Fibroblast of lung (primary cell): Measurements from ENCODE around the gene ZC3H12A. TPM values are rescaled to one million over a fixed set of nuclear protein-coding genes. Genes with fewer than 3 reads are reported as not detected.

Experiments used
- DNase-seq, 2 donors: peaks; one replicate each; pipeline versions ENCODE4 v3.0.0 to v3.0.0-alpha.2; 2010; ENCODE audit warnings: low read depth in 2 of 2
- H2AFZ ChIP-seq: 2 replicates; pipeline ENCODE4 v1.5.1; 2012; ENCODE audit warnings: low read length, control low read depth, inconsistent platforms
- H3K27ac ChIP-seq: 2 replicates; pipeline ENCODE4 v1.5.1; 2011; ENCODE audit warnings: low read length, control low read depth; ENCODE audit not compliant: insufficient read depth
- H3K27me3 ChIP-seq: 2 replicates; pipeline ENCODE4 v1.5.1; 2011; ENCODE audit warnings: mild to moderate bottlenecking, low read length; ENCODE audit not compliant: control insufficient read depth, insufficient read depth
- H3K36me3 ChIP-seq: 2 replicates; pipeline ENCODE4 v1.5.1; 2011; ENCODE audit warnings: low read length; ENCODE audit not compliant: control insufficient read depth, insufficient read depth
- H3K4me1 ChIP-seq: 2 replicates; pipeline ENCODE4 v1.5.1; 2011; ENCODE audit warnings: low read length; ENCODE audit not compliant: control insufficient read depth, insufficient read depth; ENCODE audit errors: extremely low read depth
- H3K4me2 ChIP-seq: 2 replicates; pipeline ENCODE4 v1.5.1; 2011; ENCODE audit warnings: low read length, control low read depth; ENCODE audit not compliant: insufficient read depth; ENCODE audit errors: extremely low read depth
- H3K4me3 ChIP-seq, 4 experiments: fragments of 200-600 bp in 1 of 4; sonication (generic) in 1 of 4; replicated peaks in 1 of 4; 2 replicates each; pipeline ENCODE4 v1.5.1; 2011 to 2016; ENCODE audit warnings: low read length in 4 of 4, low read depth in 3 of 4, mild to moderate bottlenecking in 3 of 4, control low read depth in 2 of 4, inconsistent platforms in 1 of 4, mixed read lengths in 1 of 4; ENCODE audit not compliant: insufficient read depth in 1 of 4; ENCODE audit errors: control extremely low read depth in 1 of 4
- H3K79me2 ChIP-seq: 2 replicates; pipeline ENCODE4 v1.5.1; 2012; ENCODE audit warnings: mild to moderate bottlenecking, low read length, inconsistent platforms; ENCODE audit not compliant: control insufficient read depth, insufficient read depth
- H3K9ac ChIP-seq: 2 replicates; pipeline ENCODE4 v1.5.1; 2011; ENCODE audit warnings: mild to moderate bottlenecking, low read length, control low read depth; ENCODE audit not compliant: insufficient read depth
- H3K9me3 ChIP-seq: 2 replicates; pipeline ENCODE4 v1.5.1; 2012; ENCODE audit warnings: low read depth, low read length; ENCODE audit not compliant: control insufficient read depth, insufficient read depth
- H4K20me1 ChIP-seq: 2 replicates; pipeline ENCODE4 v1.5.1; 2011; ENCODE audit warnings: low read length; ENCODE audit not compliant: control insufficient read depth, insufficient read depth; ENCODE audit errors: extremely low read depth
- EZH2 ChIP-seq: IDR thresholded peaks from 2 replicates; pipeline ENCODE4 v1.5.1; 2012; ENCODE audit warnings: low read length, control low read depth, mild to moderate bottlenecking; ENCODE audit errors: missing control alignments
- polyA plus RNA-seq, 2 donors: library from polyadenylated mRNA; depleted of rRNA in 1 of 2; stranded (reverse) in 1 of 2; unstranded in 1 of 2; fragments of >200 nt; gene quantifications; 2 replicates each; pipeline ENCODE4 v1.2.1, GENCODE V29; 2011 to 2012; ENCODE audit warnings: missing spikeins in 1 of 2
- total RNA-seq: library from RNA; depleted of rRNA; stranded (reverse); fragments of >200 nt; gene quantifications from 2 replicates; pipeline ENCODE4 v1.2.1, GENCODE V29; 2014
- TF ChIP-seq, protein P1 (sequence below), 2 donors: IDR thresholded peaks in 1 of 2; conservative IDR thresholded peaks in 1 of 2; 1 replicate in 1 of 2; 2 replicates in 1 of 2; pipeline ENCODE4 v1.5.1; 2011 to 2012; ENCODE audit warnings: low read length in 2 of 2, control low read depth in 1 of 2, inconsistent platforms in 1 of 2, low read depth in 1 of 2, mild to moderate bottlenecking in 1 of 2

The ZC3H12A gene
- total and polyA plus RNA-seq, 2 donors (not counting 1 experiment from before 2014, with no cell fraction given) = 4.9 to 7.8 TPM

DNA sequence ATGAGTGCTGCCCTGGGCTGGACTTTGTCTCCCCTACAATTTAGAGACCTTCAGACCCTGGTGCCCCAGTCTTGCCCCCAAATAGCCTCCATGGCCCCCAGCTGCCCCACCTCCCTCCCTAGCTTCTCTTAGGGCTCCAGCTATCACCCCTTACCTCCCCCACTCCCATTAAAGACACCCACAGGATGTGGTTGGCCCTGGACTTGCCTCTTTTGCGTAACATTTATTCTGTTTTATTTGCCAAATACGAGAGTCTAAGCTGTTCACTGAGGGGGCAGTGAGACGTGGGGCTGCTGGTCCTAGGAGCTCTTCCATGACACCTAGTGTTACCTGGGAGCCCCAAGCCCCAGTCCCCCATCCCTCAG, 4.5 kb downstream of the ZC3H12A start:
- Histone ChIP-seq H3K9me3 (no peaks in the 10 kb centered on the region), H2AFZ (no peak overlapping the region), H3K4me1 (peaks cover 37% of the 10 kb centered on the region), H3K4me2 (peak overlapping the region; percentile 88), H3K9ac (no peak overlapping the region), H3K27me3 (no peaks in the 10 kb centered on the region), H3K79me2 (peaks cover 58% of the 10 kb centered on the region), H4K20me1 (no peaks in the 10 kb centered on the region), H3K4me3 (peak overlapping the region in 2 of 4 experiments; percentile 83 to 85), H3K36me3 (peaks cover 34% of the 10 kb centered on the region), H3K27ac (peak overlapping the region; percentile 92)
- DNase-seq = peak; percentile 44 to 54
- TF ChIP-seq, protein P1, sequence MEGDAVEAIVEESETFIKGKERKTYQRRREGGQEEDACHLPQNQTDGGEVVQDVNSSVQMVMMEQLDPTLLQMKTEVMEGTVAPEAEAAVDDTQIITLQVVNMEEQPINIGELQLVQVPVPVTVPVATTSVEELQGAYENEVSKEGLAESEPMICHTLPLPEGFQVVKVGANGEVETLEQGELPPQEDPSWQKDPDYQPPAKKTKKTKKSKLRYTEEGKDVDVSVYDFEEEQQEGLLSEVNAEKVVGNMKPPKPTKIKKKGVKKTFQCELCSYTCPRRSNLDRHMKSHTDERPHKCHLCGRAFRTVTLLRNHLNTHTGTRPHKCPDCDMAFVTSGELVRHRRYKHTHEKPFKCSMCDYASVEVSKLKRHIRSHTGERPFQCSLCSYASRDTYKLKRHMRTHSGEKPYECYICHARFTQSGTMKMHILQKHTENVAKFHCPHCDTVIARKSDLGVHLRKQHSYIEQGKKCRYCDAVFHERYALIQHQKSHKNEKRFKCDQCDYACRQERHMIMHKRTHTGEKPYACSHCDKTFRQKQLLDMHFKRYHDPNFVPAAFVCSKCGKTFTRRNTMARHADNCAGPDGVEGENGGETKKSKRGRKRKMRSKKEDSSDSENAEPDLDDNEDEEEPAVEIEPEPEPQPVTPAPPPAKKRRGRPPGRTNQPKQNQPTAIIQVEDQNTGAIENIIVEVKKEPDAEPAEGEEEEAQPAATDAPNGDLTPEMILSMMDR (conservative IDR thresholded peaks at IDR 0.05 in 1 of 2, IDR thresholded peaks at IDR 0.05 in 1 of 2; ENCODE audit: low read depth in 1 of 2, low read length in 2 of 2) = no peak
- TF ChIP-seq EZH2 = no peak

DNA sequence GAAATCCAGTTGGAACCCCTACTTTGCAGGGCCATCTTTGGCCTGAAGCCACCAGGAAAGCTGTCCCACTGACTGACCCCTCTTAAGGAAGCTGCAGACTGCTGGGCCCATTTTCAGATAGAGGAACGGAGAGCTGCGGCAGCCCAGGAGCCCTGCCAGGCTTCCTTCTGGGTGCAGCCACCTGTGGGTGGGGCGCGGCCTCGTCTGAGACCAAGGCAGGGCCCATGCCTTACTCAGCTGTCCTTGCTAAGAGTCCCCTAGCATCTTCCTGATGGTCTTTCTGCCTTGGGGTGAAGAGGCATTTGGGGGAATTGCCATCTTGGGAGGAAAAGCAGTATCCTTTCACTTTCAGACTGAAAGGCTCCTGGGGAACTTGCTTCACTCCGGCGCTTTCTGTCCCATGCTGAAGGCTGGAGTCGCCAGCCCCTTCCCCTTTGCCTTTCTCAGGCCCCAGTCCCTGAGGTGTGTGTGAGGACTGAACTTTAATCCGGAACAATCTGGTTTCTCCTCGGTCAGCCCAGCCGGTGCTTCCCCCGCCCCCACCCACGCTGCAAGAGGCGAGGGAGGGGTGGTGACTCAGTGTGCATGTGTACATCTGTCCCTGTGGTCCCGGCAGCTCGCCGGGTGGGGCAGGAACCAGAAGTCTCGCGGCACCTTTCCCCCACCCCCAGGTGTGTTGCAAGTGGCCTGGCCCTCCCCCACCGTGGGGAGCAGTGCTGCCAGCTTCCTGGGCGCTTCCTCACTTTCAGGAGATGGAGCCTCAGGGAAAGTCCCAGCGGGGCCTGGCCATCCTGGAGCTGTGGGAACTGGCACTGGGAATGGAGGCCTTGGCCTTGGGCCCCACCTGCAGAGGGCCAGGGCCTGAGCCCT, 5.1 kb downstream of the ZC3H12A start:
- Histone ChIP-seq H3K79me2 (peaks cover 56% of the 10 kb centered on the region), H3K4me1 (peaks cover 34% of the 10 kb centered on the region), H3K9ac (peak overlapping the region; percentile 57), H3K27me3 (no peaks in the 10 kb centered on the region), H3K36me3 (peaks cover 36% of the 10 kb centered on the region), H3K9me3 (no peaks in the 10 kb centered on the region), H2AFZ (no peak overlapping the region), H4K20me1 (no peaks in the 10 kb centered on the region), H3K4me3 (peak overlapping the region in 3 of 4 experiments; percentile 28 to 85 (median 51)), H3K27ac (peak overlapping the region; percentile 92), H3K4me2 (peak overlapping the region; percentile 88)
- DNase-seq = peak; percentile 83 to 88
- TF ChIP-seq, protein P1 (conservative IDR thresholded peaks at IDR 0.05 in 1 of 2, IDR thresholded peaks at IDR 0.05 in 1 of 2; ENCODE audit: low read depth in 1 of 2, low read length in 2 of 2) = no peak
- no peak for TF ChIP-seq EZH2

DNA sequence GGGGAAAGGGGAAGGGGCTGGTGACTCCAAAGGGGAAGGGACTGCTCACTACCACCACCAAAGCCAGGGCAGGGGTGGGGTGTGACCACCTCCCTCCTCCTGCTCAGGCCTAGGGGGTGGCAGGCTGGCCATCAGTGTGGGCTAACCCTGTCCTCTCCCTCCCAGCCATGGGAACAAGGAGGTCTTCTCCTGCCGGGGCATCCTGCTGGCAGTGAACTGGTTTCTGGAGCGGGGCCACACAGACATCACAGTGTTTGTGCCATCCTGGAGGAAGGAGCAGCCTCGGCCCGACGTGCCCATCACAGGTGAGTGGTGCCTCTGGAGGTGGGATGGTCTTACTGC, 5.7 kb downstream of the ZC3H12A start:
- peak overlapping the region; percentile 88 for H3K4me2 ChIP-seq
- no peak for DNase-seq
- no peak overlapping the region for H2AFZ ChIP-seq
- peaks cover 36% of the 10 kb centered on the region for H3K36me3 ChIP-seq
- H3K79me2 ChIP-seq = peaks cover 51% of the 10 kb centered on the region
- no peaks in the 10 kb centered on the region for H4K20me1 ChIP-seq
- peak overlapping the region in 2 of 4 experiments; percentile 22 to 85 for H3K4me3 ChIP-seq
- TF ChIP-seq EZH2 = no peak
- TF ChIP-seq, protein P1 (conservative IDR thresholded peaks at IDR 0.05 in 1 of 2, IDR thresholded peaks at IDR 0.05 in 1 of 2; ENCODE audit: low read depth in 1 of 2, low read length in 2 of 2) = no peak
- peak overlapping the region; percentile 92 for H3K27ac ChIP-seq
- H3K4me1 ChIP-seq = peaks cover 38% of the 10 kb centered on the region
- H3K9ac ChIP-seq = peak overlapping the region; percentile 1
- H3K27me3 ChIP-seq = no peaks in the 10 kb centered on the region
- H3K9me3 ChIP-seq = no peaks in the 10 kb centered on the region
